GM10266 (cell line): ENCODE data around the gene MDC1.
"Not testable (repeated sequence)": the region's sequence is repeated elsewhere in the genome, so short reads cannot be mapped to it uniquely, and the experiment has no call there.

Experiments used
- DNase-seq: peaks from one replicate; pipeline ENCODE4 v3.0.0; 2012; ENCODE audit errors: extremely low spot score
- CTCF ChIP-seq: IDR thresholded peaks from 2 replicates; pipeline ENCODE4 v1.5.1; 2012; ENCODE audit warnings: mild to moderate bottlenecking, low read depth; ENCODE audit not compliant: control insufficient read depth, insufficient read depth; ENCODE audit errors: missing control alignments

The MDC1 gene

GRCh38 chr6:30672445-30673253 is 44.4 kb downstream of the MDC1 start, which contains the start of gene DHX16:
Gene DHX16 (minus strand): TSS chr6:30673006. CDS start chr6:30672841, 165 bp downstream.
- DNase-seq, result peak; percentile 92
- peak; percentile 90 for TF ChIP-seq CTCF

GRCh38 chr6:30670760-30671527 is 46.1 kb downstream of the MDC1 start:
- no peak for DNase-seq
- no peak for TF ChIP-seq CTCF

GRCh38 chr6:30666300-30666699 is 50.8 kb downstream of the MDC1 start:
- not testable (repeated sequence) for DNase-seq

- TF ChIP-seq CTCF, result no peak
- DNase-seq, result no peak
Measured at GRCh38 chr6:30664994-30665767, 51.9 kb downstream of the MDC1 start.

- DNase-seq, result not testable (repeated sequence)
Measured at GRCh38 chr6:30657922-30658321, 59.2 kb downstream of the MDC1 start.

- no peak for TF ChIP-seq CTCF
- no peak for DNase-seq
Measured at GRCh38 chr6:30657454-30657853, 59.6 kb downstream of the MDC1 start.

- DNase-seq, result no peak
- no peak for TF ChIP-seq CTCF
Measured at GRCh38 chr6:30656513-30656912, 60.6 kb downstream of the MDC1 start.

GRCh38 chr6:30655743-30656094 is 61.4 kb downstream of the MDC1 start:
- no peak for TF ChIP-seq CTCF
- DNase-seq, result no peak
